Uterus (tissue), 4 donors: ENCODE results near the gene HLA-C. TPM values are rescaled to one million over a fixed set of nuclear protein-coding genes. Genes with fewer than 3 reads are reported as not detected.
A peak's percentile ranks its signal among the peaks of the same experiment; 100 is the strongest.

Source experiments
- DNase-seq, 2 donors: peaks; one replicate each; pipeline ENCODE4 v3.0.0-alpha.2; 2019 to 2020
- H3K27ac ChIP-seq, 2 donors: fragments of 200-600 bp; sonication (generic); 1 replicate in 1 of 2; 2 replicates in 1 of 2; pipeline ENCODE4 v1.5.1; 2016 to 2018
- H3K27me3 ChIP-seq, 2 donors: fragments of 200-600 bp; sonication (generic); one replicate each; pipeline ENCODE4 v1.5.1; 2018 to 2019; ENCODE audit warnings: control low read depth in 1 of 2
- H3K36me3 ChIP-seq, 2 donors: fragments of 200-600 bp; sonication (generic); one replicate each; pipeline ENCODE4 v1.5.1; 2019; ENCODE audit warnings: control low read depth in 1 of 2
- H3K4me1 ChIP-seq, 2 donors: fragments of 200-600 bp; sonication (generic); one replicate each; pipeline ENCODE4 v1.5.1; 2018 to 2019; ENCODE audit warnings: control low read depth in 1 of 2
- H3K4me3 ChIP-seq, 2 donors: fragments of 200-600 bp; sonication (generic); 1 replicate in 1 of 2; 2 replicates in 1 of 2; pipeline ENCODE4 v1.5.1; 2018 to 2019; ENCODE audit warnings: mild to moderate bottlenecking in 1 of 2
- H3K9me3 ChIP-seq, 2 donors: fragments of 200-600 bp; sonication (generic); one replicate each; pipeline ENCODE4 v1.5.1; 2019; ENCODE audit warnings: control low read depth in 1 of 2
- POLR2A ChIP-seq, 2 donors: fragments of 450-650 bp; IDR thresholded peaks; one replicate each; pipeline ENCODE4 v1.6.1; 2016; ENCODE audit warnings: antibody characterized with exemption in 2 of 2, mild to moderate bottlenecking in 1 of 2, moderate library complexity in 1 of 2
- intact Hi-C: fragments of 100-400 bp; cut with DNase I; formaldehyde crosslinking; loops from one replicate; pipeline ENCODE4 v1.15.1; 2023; ENCODE audit warnings: low total_unique reads
- total RNA-seq, 4 donors: library from RNA; depleted of rRNA in 3 of 4; stranded (reverse); fragments of >200 nt in 3 of 4; gene quantifications; one replicate each; pipeline versions ENCODE4 v1.1.0 to v1.2.4, GENCODE V29; 2014 to 2023
- TF ChIP-seq, protein P1 (sequence below), 4 experiments: fragments of 200-600 bp in 2 of 4; fragments of 450-650 bp in 2 of 4; sonication (generic) in 2 of 4; IDR thresholded peaks; one replicate each; pipeline ENCODE4 v1.5.1; 2016 to 2019; ENCODE audit warnings: antibody characterized with exemption in 4 of 4, mild to moderate bottlenecking in 2 of 4, moderate library complexity in 1 of 4
- donor health status: DM: yes; HTN: yes; CAD: no.

The HLA-C gene
- total RNA-seq, 4 donors from 2014 or later: 209 to 650 (median 336) TPM

DNA sequence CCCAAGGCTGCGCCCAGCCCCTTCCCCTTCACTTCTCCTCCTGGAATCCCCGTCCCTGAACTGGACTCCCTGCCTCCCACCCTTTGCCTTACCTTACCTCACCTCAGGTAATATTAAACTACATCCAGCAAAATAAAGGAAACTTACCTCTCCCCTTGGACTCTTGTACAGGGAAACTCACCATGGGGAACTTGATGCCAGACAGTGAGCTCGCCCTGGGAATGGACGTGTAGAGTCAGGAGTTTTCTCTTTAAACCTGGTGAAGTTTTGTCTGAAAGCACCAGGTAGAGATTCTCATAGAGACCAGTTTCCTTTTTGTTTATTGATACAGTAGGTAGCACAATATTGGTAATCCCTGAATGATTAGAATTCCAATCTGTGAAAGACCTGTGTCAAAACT, 544 bp upstream of the HLA-C start:
- intact Hi-C loops: loop anchor here (10.0 kb wide), 1 partner anchor 92 kb away; no protein-coding TSS in a partner anchor
- Histone ChIP-seq H3K36me3 (no peaks in the 10 kb centered on the region), H3K27ac (peak overlapping the region; percentile 76 to 100), H3K4me1 (peaks cover 0 to 3% of the 10 kb centered on the region in 2 donors), H3K9me3 (no peaks in the 10 kb centered on the region), H3K4me3 (peak overlapping the region; percentile 32 to 93), H3K27me3 (no peaks in the 10 kb centered on the region)
- no peak for DNase-seq
- TF ChIP-seq, protein P1, sequence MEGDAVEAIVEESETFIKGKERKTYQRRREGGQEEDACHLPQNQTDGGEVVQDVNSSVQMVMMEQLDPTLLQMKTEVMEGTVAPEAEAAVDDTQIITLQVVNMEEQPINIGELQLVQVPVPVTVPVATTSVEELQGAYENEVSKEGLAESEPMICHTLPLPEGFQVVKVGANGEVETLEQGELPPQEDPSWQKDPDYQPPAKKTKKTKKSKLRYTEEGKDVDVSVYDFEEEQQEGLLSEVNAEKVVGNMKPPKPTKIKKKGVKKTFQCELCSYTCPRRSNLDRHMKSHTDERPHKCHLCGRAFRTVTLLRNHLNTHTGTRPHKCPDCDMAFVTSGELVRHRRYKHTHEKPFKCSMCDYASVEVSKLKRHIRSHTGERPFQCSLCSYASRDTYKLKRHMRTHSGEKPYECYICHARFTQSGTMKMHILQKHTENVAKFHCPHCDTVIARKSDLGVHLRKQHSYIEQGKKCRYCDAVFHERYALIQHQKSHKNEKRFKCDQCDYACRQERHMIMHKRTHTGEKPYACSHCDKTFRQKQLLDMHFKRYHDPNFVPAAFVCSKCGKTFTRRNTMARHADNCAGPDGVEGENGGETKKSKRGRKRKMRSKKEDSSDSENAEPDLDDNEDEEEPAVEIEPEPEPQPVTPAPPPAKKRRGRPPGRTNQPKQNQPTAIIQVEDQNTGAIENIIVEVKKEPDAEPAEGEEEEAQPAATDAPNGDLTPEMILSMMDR (IDR thresholded peaks at IDR 0.05): no peak
- no peak for TF ChIP-seq POLR2A (IDR thresholded peaks at IDR 0.05)

DNA sequence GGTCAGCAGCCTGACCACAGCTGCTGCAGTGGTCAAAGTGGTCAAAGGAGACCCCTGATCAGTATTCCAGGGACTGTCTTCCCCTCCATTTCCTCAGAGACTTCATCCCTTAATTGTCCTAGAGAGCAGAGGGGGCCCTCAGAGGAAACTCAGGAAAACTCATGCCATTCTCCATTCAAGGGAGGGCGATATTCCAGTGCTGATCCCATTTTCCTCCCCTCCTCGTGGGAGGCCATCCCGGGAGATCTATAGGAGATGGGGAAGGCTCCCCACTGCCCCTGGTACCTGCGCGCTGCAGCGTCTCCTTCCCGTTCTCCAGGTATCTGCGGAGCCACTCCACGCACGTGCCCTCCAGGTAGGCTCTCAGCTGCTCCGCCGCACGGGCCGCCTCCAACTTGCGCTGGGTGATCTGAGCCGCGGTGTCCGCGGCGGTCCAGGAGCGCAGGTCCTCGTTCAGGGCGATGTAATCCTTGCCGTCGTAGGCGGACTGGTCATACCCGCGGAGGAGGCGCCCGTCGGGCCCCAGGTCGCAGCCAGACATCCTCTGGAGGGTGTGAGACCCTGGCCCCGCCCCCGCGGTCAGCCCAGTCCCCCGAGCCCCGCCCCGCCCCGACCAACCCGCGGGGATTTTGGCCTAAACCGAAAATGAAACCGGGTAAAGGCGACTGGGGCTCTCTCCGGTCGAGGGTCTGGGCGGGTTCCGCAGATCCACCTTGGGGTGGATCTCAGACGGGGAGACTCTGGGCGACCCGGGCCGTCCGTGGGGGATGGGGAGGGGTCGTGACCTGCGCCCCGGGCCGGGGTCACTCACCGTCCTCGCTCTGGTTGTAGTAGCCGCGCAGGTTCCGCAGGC, 878 bp downstream of the HLA-C start:
- DNase-seq: peak; percentile 76 to 80
- intact Hi-C loops: loop anchor here (10.0 kb wide), 1 partner anchor 94 kb away; no protein-coding TSS in a partner anchor
- H3K9me3 ChIP-seq: no peaks in the 10 kb centered on the region

DNA sequence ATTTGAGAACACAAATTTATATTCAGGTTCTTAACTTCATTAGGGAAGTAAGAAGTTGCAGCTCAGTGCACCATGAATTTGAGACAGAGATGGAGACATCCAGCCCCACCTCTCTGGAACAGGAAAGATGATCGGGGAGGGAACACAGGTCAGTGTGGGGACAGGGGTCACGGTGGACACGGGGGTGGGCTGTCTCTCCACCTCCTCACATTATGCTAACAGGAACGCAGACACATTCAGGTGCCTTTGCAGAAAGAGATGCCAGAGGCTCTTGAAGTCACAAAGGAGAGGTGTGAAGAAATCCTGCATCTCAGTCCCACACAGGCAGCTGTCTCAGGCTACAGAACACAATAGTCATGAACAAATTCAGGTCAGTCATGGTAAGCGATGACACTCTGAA, 3.1 kb downstream of the HLA-C start:
- no peak overlapping the region for H3K4me3 ChIP-seq
- no peaks in the 10 kb centered on the region for H3K9me3 ChIP-seq
- TF ChIP-seq, protein P1 (IDR thresholded peaks at IDR 0.05): no peak
- no peak for TF ChIP-seq POLR2A (IDR thresholded peaks at IDR 0.05)
- H3K27ac ChIP-seq: no peak overlapping the region
- DNase-seq: no peak
- no peaks in the 10 kb centered on the region for H3K36me3 ChIP-seq
- no peaks in the 10 kb centered on the region for H3K27me3 ChIP-seq
- intact Hi-C loops: no loop called here
- peaks cover 0 to 3% of the 10 kb centered on the region in 2 donors for H3K4me1 ChIP-seq

More for the DNA sequence above, 878 bp downstream of the HLA-C start:
- Histone ChIP-seq H3K36me3 (no peaks in the 10 kb centered on the region), H3K4me3 (peak overlapping the region; percentile 32 to 93), H3K27ac (peak overlapping the region; percentile 76 to 100), H3K27me3 (no peaks in the 10 kb centered on the region), H3K4me1 (peaks cover 0 to 3% of the 10 kb centered on the region in 2 donors)
- TF ChIP-seq, protein P1 (IDR thresholded peaks at IDR 0.05): no peak
- no peak for TF ChIP-seq POLR2A (IDR thresholded peaks at IDR 0.05)

DNA sequence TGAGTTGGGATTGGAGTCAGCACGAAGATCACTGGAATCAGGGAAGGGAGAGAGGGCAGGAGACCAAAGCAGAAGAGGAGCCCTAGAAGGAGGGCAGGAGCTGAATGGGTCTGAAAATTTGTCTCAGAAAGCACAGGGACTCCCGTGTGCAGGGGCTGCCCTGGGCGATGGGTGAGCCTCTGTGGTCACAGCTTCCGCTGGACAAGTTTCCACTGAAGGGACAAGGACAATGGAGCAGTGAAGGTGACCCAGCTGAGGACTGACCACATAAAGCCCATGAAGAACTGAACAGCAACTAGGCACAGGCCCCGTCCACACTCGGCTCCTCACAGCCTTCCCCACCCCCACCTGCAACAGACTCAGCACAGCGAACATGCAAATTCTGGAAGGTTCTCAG, 3.5 kb downstream of the HLA-C start:
- H3K36me3 ChIP-seq: no peaks in the 10 kb centered on the region
- TF ChIP-seq, protein P1 (IDR thresholded peaks at IDR 0.05): no peak
- no peak for TF ChIP-seq POLR2A (IDR thresholded peaks at IDR 0.05)
- H3K4me1 ChIP-seq: no peaks in the 10 kb centered on the region
- no peak overlapping the region for H3K27ac ChIP-seq
- intact Hi-C loops: no loop called here
- H3K9me3 ChIP-seq: no peaks in the 10 kb centered on the region
- H3K4me3 ChIP-seq: no peak overlapping the region
- DNase-seq: no peak
- H3K27me3 ChIP-seq: no peaks in the 10 kb centered on the region

DNA sequence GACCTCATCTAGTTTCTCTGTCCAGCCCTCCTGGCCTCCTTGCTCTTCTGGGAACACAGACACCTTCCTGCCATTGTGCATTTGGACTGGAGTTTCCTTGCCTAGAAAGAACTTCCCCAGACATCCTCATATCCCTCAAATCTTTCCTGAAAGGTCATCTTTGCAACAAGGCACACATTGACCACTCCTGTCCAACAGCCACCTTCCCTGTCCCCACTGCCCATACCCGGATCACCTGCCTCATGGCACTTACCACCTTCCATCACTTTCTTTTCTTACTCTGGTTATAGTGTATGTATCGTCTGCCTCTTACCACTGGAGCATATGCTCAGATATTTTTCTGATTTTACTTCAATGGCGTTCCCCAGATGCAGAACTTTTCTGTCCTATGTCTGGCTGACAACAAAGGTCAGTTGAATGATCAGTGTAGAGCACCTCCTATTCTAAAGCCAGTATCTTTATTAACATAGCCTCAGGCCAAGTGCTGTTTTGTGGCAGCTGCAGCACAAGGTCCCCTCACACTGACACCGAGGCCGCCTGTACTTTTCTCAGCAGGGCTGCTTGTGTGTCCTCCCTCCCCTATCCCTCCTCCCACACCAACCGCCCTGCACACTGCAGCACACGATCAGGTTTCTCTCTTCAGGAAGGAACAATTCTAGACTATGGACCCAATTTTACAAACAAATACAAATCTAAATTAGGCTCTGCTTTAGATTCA, 4.1 kb downstream of the HLA-C start:
- DNase-seq: no peak
- Histone ChIP-seq H3K9me3 (no peaks in the 10 kb centered on the region), H3K27ac (no peak overlapping the region), H3K4me1 (no peaks in the 10 kb centered on the region), H3K4me3 (no peak overlapping the region), H3K27me3 (no peaks in the 10 kb centered on the region), H3K36me3 (no peaks in the 10 kb centered on the region)
- intact Hi-C loops: no loop called here
- TF ChIP-seq, protein P1 (IDR thresholded peaks at IDR 0.05): no peak
- TF ChIP-seq POLR2A (IDR thresholded peaks at IDR 0.05): no peak
